Astrocyte of the spinal cord (primary cell): ENCODE data around the gene TPM2.

ENCODE experiments used
- DNase-seq: peaks from one replicate; pipeline ENCODE4 v3.0.0; 2011; ENCODE audit warnings: low read depth, low spot score
- H3K4me3 ChIP-seq: 2 replicates; pipeline ENCODE4 v1.5.1; 2011; ENCODE audit warnings: low read depth, mild to moderate bottlenecking, low read length, moderate library complexity
- in situ Hi-C: cut with HindIII; loops from 2 replicates; pipeline ENCODE4 v1.10.0; 2017; ENCODE audit warnings: low sequenced_read_pairs
- TF ChIP-seq, protein P1 (sequence below): IDR thresholded peaks from 2 replicates; pipeline ENCODE4 v1.5.1; 2012; ENCODE audit warnings: low read depth, mild to moderate bottlenecking, low read length, inconsistent platforms

TPM2 gene

DNA sequence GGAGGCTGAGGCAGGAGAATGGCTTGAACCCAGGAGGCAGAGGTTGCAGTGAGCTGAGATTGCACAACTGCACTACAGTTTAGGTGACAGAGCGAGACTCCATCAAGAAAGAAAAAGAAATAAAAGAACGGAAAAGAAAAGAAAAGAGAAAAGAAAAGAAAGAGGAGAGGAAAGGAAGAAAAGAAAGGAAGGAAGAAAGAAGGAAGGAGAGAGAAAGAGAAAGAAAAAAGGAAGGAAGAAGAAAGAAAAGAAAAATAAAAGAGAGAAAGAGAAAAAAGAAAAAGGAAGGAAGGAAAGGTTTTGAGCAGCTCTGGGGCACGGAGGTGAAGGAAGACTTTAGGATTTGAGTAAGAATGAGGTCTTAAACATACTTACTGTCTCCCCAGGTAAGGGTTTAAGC is 23.9 kb upstream of the TPM2 start:
- H3K4me3 ChIP-seq, result no peak overlapping the region
- TF ChIP-seq, protein P1, sequence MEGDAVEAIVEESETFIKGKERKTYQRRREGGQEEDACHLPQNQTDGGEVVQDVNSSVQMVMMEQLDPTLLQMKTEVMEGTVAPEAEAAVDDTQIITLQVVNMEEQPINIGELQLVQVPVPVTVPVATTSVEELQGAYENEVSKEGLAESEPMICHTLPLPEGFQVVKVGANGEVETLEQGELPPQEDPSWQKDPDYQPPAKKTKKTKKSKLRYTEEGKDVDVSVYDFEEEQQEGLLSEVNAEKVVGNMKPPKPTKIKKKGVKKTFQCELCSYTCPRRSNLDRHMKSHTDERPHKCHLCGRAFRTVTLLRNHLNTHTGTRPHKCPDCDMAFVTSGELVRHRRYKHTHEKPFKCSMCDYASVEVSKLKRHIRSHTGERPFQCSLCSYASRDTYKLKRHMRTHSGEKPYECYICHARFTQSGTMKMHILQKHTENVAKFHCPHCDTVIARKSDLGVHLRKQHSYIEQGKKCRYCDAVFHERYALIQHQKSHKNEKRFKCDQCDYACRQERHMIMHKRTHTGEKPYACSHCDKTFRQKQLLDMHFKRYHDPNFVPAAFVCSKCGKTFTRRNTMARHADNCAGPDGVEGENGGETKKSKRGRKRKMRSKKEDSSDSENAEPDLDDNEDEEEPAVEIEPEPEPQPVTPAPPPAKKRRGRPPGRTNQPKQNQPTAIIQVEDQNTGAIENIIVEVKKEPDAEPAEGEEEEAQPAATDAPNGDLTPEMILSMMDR, result no peak
- in situ Hi-C loops, result no loop called here
- DNase-seq, result no peak

DNA sequence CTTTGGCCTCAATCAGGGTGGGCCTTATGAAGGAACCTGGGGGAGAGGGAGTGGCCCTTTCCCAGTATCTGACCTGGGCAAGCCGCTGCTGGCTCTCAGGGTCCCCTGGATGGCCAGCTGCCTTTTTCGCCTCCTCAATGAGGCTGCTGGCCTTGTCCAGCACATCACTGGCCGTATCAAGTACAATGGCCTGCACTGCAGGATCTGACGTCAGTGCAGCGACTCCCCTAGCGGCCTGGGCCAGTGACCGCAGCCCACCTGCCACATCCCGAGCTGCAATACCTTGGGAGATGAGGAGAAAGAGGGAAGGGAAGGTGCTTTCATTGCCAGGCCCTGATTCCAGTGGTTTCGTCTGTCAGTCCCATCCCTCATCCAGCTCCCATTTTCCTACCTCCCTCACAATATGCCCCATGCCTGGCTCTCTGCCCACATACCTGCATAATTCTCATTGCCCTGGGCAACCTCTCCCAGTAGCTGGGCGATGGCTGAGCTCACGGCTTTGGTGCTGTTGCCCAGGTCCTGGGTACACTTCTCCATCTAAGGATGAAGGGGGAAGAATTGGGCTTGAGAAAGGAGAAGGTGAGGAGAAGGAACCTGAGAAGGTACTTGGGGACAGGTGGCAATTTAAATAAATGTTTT is 23.2 kb upstream of the TPM2 start:
- no peak overlapping the region for H3K4me3 ChIP-seq
- DNase-seq, result no peak
- in situ Hi-C loops, result no loop called here
- TF ChIP-seq, protein P1, result no peak

DNA sequence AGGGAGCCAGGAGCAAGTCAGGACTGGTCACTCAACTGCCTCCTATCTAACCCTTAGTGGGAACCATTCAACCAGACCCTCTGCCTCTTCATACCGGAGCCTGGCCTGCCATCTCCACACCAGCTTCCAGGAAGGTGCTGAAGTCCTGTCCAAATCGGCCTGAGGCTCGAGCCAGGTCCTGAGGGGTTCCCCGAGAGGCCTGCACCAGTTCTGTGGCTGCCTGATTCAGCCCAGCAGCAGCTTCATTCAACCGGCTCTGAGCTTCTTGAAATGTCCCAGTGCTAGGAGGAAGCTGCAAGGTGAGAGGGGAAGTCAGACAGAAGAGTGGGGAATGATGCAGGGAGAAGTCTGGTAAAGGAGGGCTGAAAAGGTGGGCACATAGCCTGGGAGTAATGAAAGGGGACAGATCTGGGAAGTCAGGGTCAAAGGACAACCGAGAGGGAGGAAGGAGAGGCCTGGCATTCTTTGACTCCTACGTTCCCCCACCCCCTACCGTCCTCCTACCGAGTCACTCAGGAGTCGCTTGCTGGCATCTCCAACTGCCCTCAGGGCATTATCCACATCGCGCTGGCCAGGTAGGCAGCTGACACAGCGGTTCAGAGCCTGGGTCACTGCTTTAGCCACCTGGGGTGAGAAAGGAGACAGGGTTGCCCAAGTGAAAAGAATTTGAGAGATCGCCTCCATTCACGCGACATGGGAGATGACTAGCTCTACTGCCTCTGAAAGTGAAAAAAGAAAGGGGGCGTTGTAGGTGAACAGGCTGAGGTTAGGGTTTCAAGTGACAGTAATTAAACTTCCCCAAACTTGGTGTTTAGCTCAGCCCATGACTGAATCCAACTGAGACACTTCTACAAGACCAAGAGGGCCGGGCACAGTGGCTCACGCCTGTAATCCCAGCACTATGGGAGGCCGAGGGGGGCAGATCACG is 22.0 kb upstream of the TPM2 start:
- no peak for DNase-seq
- in situ Hi-C loops, result no loop called here
- TF ChIP-seq, protein P1, result no peak
- no peak overlapping the region for H3K4me3 ChIP-seq

- H3K4me3 ChIP-seq, result no peak overlapping the region
- in situ Hi-C loops, result no loop called here
- DNase-seq, result no peak
- TF ChIP-seq, protein P1, result no peak
Observed at GRCh38 chr9:35710818-35711500, 21.2 kb upstream of the TPM2 start.

DNA sequence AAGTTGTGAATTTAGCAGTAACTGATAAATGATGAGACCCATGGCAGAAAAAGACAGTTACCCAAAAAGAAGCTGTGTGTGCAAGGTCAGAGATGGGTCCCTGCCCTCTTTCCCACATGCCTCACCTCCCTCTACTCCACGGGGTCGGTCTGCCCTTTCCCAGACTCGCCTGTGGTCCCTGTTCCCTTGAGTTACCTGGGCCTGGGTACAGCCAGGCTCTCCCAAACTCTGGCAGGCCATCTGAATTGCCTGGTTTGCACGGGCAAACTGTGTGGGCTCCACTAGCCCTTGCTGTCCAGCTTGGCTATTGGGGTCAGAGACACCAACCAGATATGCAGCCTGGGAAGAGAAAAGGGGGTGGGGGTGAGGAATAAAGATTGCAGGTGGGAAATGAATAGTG is 18.4 kb upstream of the TPM2 start:
- no peak overlapping the region for H3K4me3 ChIP-seq
- in situ Hi-C loops, result no loop called here
- DNase-seq, result no peak
- TF ChIP-seq, protein P1, result no peak

DNA sequence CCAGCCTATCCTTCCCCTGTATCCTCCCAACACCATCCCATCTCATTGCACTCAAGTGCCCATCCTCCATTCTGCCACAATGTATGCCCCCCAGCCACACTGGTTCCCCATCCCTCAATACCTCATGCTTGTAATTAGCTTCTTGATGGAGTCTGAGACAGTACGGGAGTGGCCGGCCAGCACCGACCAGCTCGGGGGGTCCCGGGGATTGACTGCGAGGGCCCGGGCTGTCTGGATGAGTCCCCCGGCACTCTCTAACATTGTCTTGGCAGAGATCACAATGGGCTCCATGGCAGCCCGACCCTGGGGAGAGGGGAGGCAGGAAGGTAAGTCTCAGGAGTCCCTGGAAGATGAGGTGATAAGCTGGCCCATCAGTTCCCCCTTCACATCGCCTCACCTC is 17.2 kb upstream of the TPM2 start:
- no peak overlapping the region for H3K4me3 ChIP-seq
- in situ Hi-C loops, result no loop called here
- TF ChIP-seq, protein P1, result no peak
- DNase-seq, result no peak
